GM19025 (cell line): ENCODE data around the gene TMEM120B.
"Not testable (repeated sequence)": the region's sequence is repeated elsewhere in the genome, so short reads cannot be mapped to it uniquely, and the experiment has no call there.

Experiments
- ATAC-seq: cut with Tn5 transposase; IDR thresholded peaks from one replicate; pipeline ENCODE4 v1.9.1; 2021; ENCODE audit warnings: mild to moderate bottlenecking, low read depth, moderate library complexity; ENCODE audit not compliant: unreplicated experiment

Gene TMEM120B

DNA sequence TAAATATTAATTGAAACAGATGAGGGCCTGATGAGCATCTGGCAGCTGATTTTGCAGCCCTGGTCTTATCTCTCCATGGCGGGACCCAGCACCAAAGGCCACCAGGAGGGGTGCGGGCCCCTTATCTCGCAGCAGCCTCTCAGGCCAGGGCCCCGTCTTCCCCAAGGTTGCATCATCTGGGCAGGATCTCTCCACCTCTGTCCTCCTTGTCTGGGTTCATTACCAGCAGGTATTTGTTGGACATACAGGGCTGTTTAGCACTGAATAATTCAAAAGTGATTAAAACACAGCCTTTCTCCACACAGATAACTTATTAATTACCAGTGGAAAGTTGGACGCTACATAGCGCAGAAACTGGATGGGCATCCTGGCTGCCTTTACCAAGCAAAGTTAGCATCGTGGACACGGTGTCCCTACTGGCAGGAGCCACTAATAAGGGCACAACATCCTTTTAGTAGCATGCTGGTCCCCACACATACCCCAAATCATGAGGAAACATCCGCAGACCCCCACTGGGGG is 25.8 kb downstream of the TMEM120B start:
- no peak for ATAC-seq

DNA sequence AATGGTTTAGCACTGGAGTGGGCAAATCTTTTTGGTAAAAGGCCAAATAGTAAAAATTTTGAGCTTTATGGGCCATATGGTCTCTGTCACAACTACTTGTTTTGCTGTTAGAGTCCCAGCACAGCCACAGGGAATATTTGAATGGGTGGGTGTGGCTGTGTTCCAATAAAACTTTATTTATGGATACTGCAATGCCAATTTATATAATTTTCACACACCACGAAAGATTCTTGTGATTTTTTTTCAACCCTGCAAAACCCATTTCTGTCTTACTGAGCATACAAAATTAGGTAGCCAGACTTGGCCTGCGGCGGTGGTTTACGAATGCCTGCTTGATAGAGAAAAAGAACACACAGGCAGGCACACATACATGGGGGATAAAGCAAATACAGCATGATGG is 28.3 kb downstream of the TMEM120B start:
- ATAC-seq = no peak

DNA sequence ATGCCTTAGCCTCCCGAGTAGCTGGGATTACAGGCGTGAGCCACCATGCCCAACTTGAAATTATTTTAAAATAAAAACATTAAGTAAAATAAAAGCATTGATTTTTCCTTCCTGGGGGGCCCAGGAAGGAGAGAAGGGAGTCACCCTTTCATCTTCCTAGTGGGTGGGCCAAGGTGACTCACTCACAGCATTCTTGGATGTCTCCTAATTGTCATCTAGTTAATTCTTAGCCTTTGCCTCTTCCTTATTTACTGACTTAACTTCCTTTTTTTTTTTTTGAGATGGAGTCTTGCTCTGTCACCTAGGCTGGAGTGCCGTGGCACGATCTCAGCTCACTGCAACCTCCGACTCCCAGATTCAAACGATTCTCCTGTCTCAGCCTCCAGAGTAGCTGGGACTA is 29.2 kb downstream of the TMEM120B start:
- no peak for ATAC-seq

DNA sequence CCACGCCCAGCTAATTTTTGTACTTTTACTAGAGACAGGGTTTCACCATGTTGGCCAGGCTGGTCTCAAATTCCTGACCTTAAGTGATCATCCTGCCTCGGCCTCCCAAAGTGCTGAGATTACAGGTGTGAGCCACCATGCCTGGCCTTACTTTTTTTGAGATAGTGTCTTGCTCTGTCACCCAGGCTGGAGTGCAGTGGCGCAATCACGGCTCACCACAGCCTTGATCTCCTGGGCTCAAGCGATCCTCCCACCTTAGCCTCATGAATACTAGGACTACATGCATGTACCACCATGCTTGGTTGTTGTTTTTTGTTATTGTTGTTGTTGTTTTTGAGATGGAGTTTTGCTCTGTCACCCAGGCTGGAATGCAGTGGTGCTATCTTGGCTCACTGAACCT is 33.0 kb downstream of the TMEM120B start:
- not testable (repeated sequence) for ATAC-seq

DNA sequence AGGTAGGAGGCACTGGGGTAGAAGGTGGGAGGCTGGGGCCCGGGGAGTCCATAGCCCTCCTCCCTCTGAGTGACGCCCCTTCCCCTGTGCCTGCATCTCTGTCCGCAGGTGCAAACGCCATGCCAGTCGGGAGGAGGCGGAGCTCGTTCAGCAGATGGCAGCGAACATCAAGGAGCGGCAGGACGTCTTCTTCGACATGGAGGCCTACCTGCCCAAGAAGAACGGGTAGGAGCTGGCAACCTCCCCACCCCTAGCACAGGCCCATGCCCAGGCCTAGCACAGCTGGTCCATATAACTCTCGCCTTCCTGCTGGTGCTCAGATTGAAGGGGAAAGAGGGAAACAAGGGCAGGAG is 35.6 kb downstream of the TMEM120B start:
- ATAC-seq = no peak

DNA sequence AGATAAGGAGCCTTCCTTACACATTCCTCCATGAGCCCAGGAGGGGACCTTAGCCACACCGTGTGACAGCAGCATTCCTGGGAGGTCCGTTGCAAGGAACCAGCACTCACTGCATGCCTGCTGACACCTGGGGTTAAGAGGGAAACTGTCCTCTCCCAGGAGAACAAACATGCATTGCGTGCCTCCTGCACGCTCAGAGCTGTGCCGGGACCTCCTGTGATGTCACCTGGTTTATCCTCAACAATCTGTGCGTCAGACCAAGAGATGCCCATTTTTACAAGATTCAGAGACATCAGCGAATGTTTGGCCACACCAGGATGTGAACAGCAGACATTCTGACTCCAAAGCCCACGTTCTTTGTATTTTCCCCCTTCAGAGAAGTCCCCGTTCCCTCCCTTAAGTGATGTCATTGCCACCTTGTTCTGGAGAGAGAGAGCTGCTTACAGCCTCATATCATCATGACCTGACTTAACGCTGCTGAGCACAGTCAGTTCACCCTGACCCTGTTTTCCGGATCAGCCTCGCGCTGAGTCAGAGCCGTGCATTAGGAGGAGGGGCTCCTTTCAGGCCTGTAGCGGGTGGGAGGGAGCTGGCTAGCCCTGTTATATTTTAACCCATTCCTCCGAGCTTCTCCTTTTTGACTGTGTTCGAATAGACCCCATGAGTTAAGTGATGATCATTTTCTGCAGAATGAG is 36.2 kb downstream of the TMEM120B start:
- ATAC-seq = no peak

DNA sequence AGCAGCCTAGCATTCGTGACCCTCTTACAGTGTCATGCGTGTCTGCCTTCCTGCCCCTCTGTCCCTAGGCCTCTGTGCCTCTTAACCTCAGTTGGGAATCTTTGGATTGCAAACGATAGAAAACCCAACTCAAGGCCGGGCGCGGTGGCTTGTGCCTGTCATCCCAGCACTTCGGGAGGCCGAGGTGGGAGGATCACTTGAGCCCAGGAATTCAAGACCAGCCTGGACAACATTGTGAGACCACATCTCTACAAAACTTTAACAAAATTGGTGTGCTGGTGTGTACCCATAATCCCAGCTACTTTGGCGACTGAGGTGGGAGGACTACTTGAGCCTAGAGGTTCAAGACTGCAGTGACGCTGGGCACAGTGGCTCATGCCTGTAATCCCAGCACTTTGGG is 36.7 kb downstream of the TMEM120B start:
- ATAC-seq = no peak

DNA sequence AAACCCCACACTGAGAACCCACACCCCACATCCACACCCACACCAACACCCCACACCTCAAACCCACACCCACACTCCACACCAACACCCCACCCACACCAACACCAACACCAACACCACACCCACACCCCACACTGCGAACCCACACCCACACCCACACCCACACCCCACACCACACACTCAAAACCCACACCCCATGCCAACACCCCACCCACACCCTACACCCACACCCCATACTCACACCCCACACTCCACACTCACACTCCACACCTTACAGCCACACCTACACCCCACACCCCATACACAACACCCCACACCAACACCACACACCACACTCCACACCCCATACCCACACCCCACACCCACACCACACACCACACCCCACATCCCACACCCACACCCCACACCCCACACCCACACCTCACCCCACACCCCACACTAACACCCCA is 38.0 kb downstream of the TMEM120B start:
- ATAC-seq = no peak

DNA sequence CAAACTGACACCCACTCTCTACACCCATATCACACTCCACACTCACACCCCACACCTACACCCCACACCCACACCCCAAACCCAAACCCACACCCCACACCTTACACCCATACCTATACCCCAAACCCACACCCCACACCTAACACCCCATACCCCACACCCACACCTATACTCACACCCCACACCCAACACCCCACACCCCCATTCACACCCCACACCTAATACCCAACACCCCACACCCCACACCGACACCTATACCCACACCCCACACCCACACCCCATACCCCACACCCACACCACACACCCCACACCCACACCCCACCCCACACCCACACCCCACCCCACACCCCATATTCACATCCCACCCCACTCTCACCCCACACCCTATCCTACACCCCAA is 38.5 kb downstream of the TMEM120B start:
- ATAC-seq = no peak

DNA sequence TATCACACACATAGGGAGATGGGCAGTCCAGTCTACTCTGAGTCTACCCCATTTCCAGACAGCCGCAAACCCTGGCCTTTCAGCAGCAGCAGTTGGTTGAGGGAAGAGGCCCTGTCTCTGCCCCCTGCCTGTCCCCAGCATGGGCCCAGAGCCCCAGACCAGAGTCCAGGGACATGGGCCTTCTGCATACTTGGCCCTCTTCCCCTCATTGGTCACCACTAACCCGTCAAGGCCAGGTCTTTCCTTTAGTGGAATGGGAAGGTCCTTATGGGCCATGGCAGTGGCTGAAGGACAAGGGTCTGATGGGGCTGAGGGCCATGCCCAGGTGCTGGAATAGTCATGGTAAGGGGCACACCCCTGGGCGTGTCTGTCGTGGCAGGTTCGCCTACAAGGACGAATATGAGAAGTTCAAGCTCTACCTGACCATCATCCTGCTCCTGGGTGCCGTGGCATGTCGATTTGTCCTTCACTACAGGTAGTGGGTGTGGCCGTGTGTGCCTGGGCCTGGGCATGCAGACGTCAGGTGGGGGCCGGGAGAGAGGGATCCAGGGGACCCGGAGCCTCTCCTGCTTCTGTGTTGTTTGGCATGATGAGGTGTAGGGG is 39.3 kb downstream of the TMEM120B start:
- no peak for ATAC-seq

DNA sequence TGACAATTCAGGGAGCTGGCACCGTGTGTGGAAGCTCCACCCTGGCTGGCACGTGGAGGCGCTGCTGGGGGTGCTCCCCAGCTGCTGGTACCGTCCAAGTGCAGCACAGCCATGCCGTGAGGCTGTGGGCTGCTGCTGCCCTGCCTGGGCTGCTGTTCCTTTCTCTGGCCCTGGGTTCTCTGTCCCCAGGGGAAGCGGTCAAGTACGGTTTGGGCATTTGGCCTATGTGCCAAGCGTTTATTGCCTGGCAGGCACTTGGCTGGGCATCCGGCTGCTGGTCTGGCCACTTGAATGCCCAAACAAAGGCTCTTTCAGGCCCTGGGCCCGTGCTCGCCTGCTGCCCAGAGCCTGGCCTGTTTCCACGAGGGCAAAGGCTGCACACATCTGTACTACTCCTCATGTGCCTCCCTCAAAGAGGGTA is 41.3 kb downstream of the TMEM120B start:
- ATAC-seq = no peak

DNA sequence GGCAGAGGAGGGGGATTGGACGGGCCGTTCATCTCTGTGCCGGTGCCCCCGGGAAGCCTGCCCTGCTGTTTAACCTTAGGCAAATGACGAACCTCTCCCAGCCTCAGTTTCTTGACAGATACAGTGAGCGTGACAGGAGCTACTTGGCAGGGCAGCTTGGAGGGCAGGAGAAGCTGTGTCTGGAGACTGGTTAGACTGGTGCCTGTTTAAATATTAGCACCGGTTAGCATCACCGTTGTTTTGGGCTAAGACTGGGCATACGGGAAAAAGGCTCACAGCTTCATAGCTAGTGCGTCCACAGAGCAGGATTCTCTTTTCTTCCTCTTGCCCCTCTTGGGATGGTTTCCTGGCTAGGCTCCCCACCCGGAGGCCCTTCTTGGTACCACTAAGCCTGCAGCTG is 42.3 kb downstream of the TMEM120B start:
- no peak for ATAC-seq

DNA sequence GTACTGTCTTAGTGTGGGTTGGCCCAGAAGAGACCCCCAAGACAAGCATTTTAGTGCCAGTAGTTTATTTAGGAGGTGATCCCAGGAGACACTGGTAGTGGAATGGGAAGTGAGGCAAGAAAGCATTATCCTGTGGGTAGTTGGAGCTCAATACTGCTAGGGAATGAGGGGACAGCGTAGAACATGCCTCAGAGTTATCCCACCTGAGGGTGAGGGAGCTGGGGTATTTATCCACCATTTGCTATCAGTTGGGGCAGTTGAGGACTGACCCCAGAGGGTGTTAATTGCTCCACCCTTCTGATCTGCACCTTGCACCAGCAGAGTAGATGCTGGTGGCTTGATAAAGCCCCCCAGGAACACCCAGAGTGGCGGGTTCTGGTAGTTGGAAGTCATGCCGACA is 43.0 kb downstream of the TMEM120B start:
- ATAC-seq = no peak

DNA sequence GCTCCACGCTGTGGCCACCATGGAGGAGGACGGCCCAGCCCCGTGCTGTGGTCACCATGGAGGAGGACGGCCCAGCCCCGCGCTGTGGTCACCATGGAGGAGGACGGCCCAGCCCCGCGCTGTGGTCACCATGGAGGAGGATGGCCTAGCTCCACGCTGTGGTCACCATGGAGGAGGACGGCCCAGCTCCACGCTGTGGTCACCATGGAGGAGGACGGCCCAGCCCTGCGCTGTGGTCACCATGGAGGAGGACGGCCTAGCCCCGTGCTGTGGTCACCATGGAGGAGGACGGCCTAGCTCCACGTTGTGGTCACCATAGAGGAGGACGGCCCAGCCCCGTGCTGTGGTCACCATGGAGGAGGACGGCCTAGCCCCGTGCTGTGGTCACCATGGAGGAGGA is 46.0 kb downstream of the TMEM120B start:
- ATAC-seq = not testable (repeated sequence)

DNA sequence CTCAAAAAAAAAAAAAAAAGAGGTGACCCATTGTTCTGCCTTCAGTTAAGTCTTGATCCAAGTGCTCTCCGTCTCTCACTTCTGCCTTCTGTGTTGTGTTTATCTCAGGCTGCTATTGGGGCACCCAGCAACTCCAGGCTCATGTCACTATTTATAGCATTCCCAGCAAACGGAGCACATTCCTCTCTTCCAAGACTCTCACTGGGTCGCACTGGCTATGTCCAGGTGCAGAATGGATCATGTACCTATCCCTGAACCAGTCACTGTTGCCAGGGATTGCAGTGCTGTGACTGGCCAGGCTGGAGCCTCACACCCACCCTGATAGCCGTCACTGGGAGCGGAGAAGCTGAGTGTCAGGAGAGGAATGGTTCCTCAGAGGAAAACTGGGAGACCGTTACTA is 49.7 kb downstream of the TMEM120B start:
- ATAC-seq = no peak

DNA sequence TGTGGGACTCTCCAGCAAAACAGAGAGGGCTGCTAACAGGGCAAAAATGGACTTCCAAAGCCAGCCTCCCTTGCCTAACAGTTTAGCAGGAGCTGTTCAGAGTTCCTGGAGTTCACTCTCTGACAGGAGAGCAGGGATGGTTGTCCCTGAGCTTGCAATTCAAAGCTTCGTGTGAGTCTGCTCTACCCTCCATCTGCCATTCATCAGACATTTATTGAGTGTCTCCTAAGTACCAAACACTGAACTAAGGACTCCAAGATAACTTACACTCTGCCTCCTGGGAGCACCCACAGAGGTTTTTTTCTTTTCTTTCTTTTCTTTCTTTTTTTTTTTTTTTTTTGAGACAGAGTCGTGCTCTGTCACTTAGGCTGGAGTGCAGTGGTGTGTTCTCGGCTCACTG is 52.3 kb downstream of the TMEM120B start:
- ATAC-seq = no peak

DNA sequence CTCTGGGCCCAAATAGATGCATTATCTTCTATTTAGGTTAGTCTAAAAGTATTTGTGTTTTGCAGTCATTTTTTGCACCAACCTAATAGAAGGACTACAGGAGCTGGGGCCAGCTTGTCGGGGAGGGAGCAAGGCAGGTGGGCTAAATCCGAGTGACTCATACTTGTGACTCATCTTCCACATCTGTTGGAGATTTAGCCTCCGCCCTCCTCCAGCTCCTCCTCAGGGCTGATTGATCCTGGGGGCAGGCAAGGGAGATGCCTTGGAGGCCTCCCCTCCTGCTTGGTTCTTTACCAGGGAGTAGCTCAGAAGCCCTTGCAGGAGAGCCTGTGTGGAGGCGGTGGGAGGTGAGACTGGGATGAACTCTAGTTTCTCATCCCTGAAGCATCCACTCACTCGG is 53.0 kb downstream of the TMEM120B start:
- no peak for ATAC-seq

DNA sequence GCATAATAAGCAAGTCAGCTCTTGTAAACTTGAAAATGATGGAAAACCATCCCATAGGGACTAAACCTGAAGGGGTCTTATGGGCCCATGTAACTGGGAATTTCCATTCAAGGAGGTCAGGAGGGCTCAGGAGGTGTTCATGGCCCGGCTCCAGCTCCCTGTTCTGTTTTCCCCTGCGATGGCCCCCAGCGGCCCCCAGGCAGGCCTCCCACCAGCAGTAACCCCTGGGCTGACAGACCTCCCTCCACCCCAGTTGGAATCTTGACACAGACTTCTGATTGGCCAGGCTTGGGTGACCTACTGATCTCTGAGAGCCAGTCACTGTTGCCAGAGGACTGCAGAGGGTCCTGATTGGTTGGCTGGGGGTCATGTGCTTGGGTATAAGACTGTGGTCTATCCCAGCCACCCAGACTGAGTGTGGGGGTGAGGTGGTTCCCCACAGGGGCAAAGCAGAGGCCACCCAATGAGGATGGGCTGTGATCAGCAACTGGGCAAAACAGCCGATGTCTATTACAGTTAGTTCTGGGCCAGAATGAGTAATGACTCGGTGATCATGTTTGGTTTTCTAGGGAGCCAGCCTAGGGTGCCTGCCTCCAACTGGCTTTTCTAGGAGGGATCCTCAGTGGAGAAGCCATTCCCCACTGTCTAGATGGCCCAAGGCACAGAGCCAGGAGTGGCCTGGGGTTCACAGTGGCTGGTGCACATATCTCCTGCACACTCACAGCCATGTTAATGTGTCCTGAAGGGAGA is 53.9 kb downstream of the TMEM120B start:
- no peak for ATAC-seq

DNA sequence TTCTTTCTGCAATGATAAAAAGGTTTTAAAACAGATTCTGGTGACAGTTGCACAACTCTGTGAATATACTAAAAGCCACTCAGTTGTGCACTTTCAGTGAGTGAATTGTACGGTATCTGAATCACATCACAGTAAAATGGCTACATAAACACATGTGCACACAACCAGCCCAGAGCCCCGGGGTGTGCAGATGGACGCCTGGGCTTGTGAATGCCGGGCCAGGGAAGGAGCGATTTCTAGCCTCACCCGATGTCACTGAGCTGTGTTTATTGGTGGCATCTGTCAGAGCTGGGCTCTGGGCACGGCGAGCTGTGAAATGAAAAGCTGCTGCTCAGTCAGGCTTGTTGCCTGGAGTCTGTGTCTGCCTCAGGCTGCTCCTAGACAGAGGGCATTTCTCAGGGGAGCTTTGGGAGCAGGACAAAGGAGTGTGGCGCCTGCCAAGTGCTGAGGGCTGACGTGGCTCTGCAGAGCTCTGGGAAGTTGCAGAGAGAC is 55.0 kb downstream of the TMEM120B start:
- no peak for ATAC-seq

DNA sequence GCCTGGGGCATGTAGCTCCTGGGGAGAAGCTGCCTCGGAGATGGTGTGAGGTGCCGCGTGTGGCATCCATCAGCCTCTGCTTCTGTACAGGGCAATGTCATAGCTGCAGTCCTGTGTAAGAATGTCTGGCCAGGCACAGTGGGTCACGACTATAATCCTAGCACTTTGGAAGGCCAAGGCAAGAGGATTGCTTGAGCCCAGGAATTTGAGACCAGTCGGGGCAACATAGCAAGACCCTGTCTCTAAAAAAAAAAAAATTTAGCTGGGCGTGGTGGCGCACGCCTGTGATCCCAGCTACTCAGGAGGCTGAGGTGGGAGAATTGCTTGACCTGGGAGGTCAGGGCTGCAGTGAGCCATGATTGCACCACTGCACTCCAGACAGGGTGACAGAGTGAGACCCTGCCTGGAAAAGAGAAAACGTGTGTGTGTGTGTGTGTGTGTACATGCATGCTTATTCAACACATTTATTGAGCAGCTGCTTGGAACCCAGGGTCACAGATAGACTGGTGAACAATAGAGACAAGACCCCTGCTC is 56.8 kb downstream of the TMEM120B start:
- no peak for ATAC-seq

DNA sequence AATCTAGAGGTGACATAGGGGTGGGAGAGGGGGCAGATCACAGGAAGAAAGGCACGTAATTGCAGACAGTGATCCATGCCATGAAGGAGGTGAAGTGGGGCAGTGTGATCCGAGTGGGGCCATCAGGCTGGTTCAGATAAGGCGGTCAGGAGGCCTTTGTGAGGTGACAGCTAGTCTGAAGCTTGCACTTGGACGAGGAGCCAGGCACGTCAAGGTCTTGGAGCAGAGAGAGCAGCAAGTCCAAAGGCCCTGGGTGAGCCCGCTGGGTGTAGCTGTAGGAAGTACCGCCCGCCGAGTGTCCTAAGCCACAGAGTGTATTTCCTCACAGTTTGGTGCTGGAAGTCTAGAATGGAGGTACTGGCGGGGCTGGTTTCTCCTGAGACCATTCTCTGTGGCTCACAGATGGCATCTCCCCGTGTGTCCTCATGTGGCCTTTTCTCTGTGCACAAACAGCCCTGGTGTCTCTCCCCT is 57.3 kb downstream of the TMEM120B start:
- ATAC-seq = no peak
